Endodermal cell (in vitro differentiated cells): Measurements from ENCODE around the gene PLEKHO2. TPM values are rescaled to one million over a fixed set of nuclear protein-coding genes. Genes with fewer than 3 reads are reported as not detected.

Source experiments
- DNase-seq: peaks from one replicate; pipeline ENCODE4 v3.0.0-alpha.2; 2017
- H3K27ac ChIP-seq: 2 replicates; pipeline ENCODE4 v1.5.1; 2013; ENCODE audit warnings: mild to moderate bottlenecking, low read depth, low read length, moderate library complexity
- H3K27me3 ChIP-seq: 2 replicates; pipeline ENCODE4 v1.6.1; 2013; ENCODE audit warnings: mild to moderate bottlenecking, low read length, moderate library complexity; ENCODE audit not compliant: insufficient read depth, control insufficient read depth, poor library complexity, severe bottlenecking
- H3K36me3 ChIP-seq: 2 replicates; pipeline ENCODE4 v1.7.0; 2013; ENCODE audit warnings: mild to moderate bottlenecking, low read length, moderate library complexity; ENCODE audit not compliant: control insufficient read depth, insufficient read depth
- H3K4me1 ChIP-seq: one replicate; pipeline ENCODE4 v1.7.0; 2013; ENCODE audit warnings: low read length; ENCODE audit not compliant: control insufficient read depth, insufficient read depth
- H3K4me3 ChIP-seq: 2 replicates; pipeline ENCODE4 v1.5.1; 2013; ENCODE audit warnings: mild to moderate bottlenecking, low read length, moderate library complexity
- H3K9ac ChIP-seq: 2 replicates; pipeline ENCODE4 v1.6.1; 2013; ENCODE audit warnings: mild to moderate bottlenecking, low read length, moderate library complexity; ENCODE audit not compliant: poor library complexity, severe bottlenecking; ENCODE audit errors: extremely low read depth
- H3K9me3 ChIP-seq: 2 replicates; pipeline ENCODE4 v1.6.1; 2013; ENCODE audit warnings: mild to moderate bottlenecking, low read length, moderate library complexity; ENCODE audit not compliant: control insufficient read depth
- H3K27ac Mint-ChIP-seq: 2 replicates; pipeline ENCODE4 v1.8.0; 2020; ENCODE audit warnings: mixed read lengths
- H3K27me3 Mint-ChIP-seq: 2 replicates; pipeline ENCODE4 v1.8.0; 2021; ENCODE audit warnings: mild to moderate bottlenecking, mixed read lengths; ENCODE audit not compliant: insufficient read depth
- H3K36me3 Mint-ChIP-seq: 2 replicates; pipeline ENCODE4 v1.8.0; 2020; ENCODE audit warnings: low read depth, mixed read lengths
- H3K4me1 Mint-ChIP-seq: 2 replicates; pipeline ENCODE4 v1.8.0; 2020; ENCODE audit warnings: mixed read lengths
- H3K4me3 Mint-ChIP-seq: 2 replicates; pipeline ENCODE4 v1.8.0; 2020; ENCODE audit warnings: mild to moderate bottlenecking, moderate library complexity, mixed read lengths
- H3K9me3 Mint-ChIP-seq: 2 replicates; pipeline ENCODE4 v1.8.0; 2020; ENCODE audit warnings: mild to moderate bottlenecking, mixed read lengths
- WGBS, 2 experiments: methylation state at CpG; one replicate each; pipeline versions ENCODE4 v1.1.5 to v1.1.7; 2013; ENCODE audit warnings: missing lambda C conversion rate in 2 of 2, mixed read lengths in 1 of 2; ENCODE audit not compliant: insufficient coverage in 1 of 2, insufficient read length in 1 of 2; 5-methylcytosine and 5-hydroxymethylcytosine counted together
- total RNA-seq, 2 donors: library from RNA; stranded (reverse); fragmentation: NEBNext Ultra II Directional in 1 of 2; extraction: Animal tissue kit (Norgen Biotek cat#: 25700) in 1 of 2; gene quantifications; 2 replicates in 1 of 2; 3 replicates in 1 of 2; pipeline ENCODE4 v1.2.1, GENCODE V29; 2021
- TF ChIP-seq, protein P1 (sequence below): fragments of 200-600 bp; sonication (generic); conservative IDR thresholded peaks from 2 replicates; pipeline ENCODE4 v1.5.0; 2021; ENCODE audit warnings: antibody characterized with exemption, mild to moderate bottlenecking

PLEKHO2 gene
- total RNA-seq, 2 donors from 2014 or later: 10.2 to 12.9 TPM

DNA sequence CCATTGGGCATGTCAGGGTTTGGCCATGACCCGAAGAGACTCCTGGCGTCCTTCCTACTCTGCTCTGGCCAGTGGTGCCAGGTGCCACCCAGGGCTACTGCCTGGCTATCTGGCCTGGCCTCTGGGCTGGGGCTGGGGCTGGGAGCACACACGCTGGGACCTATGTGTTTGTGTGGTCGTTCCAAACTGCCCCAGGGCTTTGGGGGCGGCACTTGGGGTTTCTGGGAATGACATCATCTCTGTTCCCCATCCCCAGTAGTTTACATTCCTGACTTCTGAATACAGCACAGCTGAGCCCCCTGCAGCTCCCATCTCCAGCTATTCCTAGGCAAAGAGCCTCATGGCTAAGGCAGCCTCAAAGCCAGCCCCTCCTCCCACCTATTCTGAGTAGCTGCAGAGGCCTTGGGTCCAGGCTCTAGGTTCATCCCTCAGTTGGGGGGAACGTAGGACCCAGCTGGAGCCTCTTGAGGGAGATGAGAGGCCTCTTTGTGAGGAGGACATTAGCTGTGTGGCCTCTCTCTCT lies 24.3 kb downstream of the PLEKHO2 start:
- DNase-seq: peak; percentile 83
- Mint-ChIP-seq H3K27me3 (no peaks in the 10 kb centered on the region), H3K9me3 (no peaks in the 10 kb centered on the region), H3K27ac (peak overlapping the region; percentile 75), H3K4me1 (peaks cover 23% of the 10 kb centered on the region), H3K4me3 (no peak overlapping the region), H3K36me3 (peaks cover 20% of the 10 kb centered on the region)
- WGBS, 2 experiments: 57 to 88% methylated on average over 4 to 6 of the region's 6 CpGs
- TF ChIP-seq, protein P1, sequence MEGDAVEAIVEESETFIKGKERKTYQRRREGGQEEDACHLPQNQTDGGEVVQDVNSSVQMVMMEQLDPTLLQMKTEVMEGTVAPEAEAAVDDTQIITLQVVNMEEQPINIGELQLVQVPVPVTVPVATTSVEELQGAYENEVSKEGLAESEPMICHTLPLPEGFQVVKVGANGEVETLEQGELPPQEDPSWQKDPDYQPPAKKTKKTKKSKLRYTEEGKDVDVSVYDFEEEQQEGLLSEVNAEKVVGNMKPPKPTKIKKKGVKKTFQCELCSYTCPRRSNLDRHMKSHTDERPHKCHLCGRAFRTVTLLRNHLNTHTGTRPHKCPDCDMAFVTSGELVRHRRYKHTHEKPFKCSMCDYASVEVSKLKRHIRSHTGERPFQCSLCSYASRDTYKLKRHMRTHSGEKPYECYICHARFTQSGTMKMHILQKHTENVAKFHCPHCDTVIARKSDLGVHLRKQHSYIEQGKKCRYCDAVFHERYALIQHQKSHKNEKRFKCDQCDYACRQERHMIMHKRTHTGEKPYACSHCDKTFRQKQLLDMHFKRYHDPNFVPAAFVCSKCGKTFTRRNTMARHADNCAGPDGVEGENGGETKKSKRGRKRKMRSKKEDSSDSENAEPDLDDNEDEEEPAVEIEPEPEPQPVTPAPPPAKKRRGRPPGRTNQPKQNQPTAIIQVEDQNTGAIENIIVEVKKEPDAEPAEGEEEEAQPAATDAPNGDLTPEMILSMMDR: no peak
- Histone ChIP-seq H3K9ac (no peak overlapping the region), H3K27me3 (no peaks in the 10 kb centered on the region), H3K4me3 (no peak overlapping the region), H3K9me3 (no peaks in the 10 kb centered on the region), H3K4me1 (no peaks in the 10 kb centered on the region), H3K36me3 (peaks cover 12% of the 10 kb centered on the region), H3K27ac (peak overlapping the region; percentile 44)

DNA sequence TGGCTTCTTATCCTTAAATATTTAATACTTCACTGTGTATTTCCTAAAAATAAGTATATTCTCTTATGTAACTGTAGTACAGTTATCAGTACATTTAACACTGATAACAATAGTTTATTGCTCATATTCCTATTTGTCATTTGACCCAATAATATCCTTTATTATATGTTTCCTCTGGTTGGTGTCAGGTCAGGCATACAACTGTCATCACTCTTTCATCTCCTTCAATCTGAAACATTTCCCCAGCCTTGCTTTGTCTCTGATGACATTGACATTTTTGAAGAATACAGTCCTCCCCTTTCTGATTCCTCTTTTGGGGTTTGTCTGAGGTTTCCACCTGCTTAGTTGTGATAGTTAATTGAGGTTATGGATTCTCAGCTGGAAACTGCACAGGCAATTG lies 27.8 kb downstream of the PLEKHO2 start:
- Mint-ChIP-seq H3K27ac (no peak overlapping the region), H3K27me3 (no peaks in the 10 kb centered on the region), H3K4me1 (peaks cover 19% of the 10 kb centered on the region), H3K36me3 (peaks cover 1% of the 10 kb centered on the region), H3K9me3 (no peaks in the 10 kb centered on the region), H3K4me3 (no peak overlapping the region)
- Histone ChIP-seq H3K27me3 (no peaks in the 10 kb centered on the region), H3K36me3 (peaks cover 3% of the 10 kb centered on the region), H3K4me3 (no peak overlapping the region), H3K9ac (no peak overlapping the region), H3K9me3 (no peaks in the 10 kb centered on the region), H3K4me1 (no peaks in the 10 kb centered on the region), H3K27ac (no peak overlapping the region)
- DNase-seq: no peak
- TF ChIP-seq, protein P1: no peak

DNA sequence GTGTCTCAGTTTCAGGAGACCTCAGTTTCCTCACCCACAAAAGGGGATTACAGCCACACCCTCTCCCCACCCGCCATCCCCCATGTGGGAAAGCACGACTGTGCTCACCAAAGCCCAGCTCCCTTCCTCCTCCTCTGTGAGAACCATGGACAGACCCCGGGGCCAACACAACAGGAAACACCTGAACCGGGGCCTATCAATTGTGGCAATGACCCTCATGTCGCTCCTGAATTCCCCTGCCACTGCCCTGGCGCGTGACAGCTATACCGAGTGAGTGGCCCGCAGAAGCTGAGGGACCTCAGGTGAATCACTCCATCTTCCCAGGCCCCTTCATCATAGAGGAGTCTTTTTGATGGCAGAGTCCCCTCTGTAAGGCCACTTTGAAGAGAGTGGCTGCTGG lies 28.6 kb downstream of the PLEKHO2 start:
- H3K27me3 ChIP-seq: no peaks in the 10 kb centered on the region
- Mint-ChIP-seq H3K36me3 (no peaks in the 10 kb centered on the region), H3K27me3 (no peaks in the 10 kb centered on the region), H3K27ac (no peak overlapping the region), H3K4me1 (peaks cover 27% of the 10 kb centered on the region), H3K9me3 (no peaks in the 10 kb centered on the region), H3K4me3 (no peak overlapping the region)
- H3K36me3 ChIP-seq: no peaks in the 10 kb centered on the region
- TF ChIP-seq, protein P1: no peak
- no peak for DNase-seq
- H3K9me3 ChIP-seq: no peaks in the 10 kb centered on the region
- 89 to 92% methylated on average over 5 to 9 of the region's 9 CpGs for WGBS, 2 experiments
- no peak overlapping the region for H3K4me3 ChIP-seq
- no peak overlapping the region for H3K27ac ChIP-seq
- H3K4me1 ChIP-seq: peaks cover 7% of the 10 kb centered on the region
- H3K9ac ChIP-seq: no peak overlapping the region
